Neural crest cell (in vitro differentiated cells): ENCODE measurements around the gene PGAM4. TPM values are rescaled to one million over a fixed set of nuclear protein-coding genes. Genes with fewer than 3 reads are reported as not detected.

Source experiments
- DNase-seq: peaks from one replicate; pipeline ENCODE4 v3.0.0; 2021; ENCODE audit warnings: low read depth, mixed read lengths, low spot score
- H3K27ac Mint-ChIP-seq: one replicate; pipeline ENCODE4 v1.8.0; 2021; ENCODE audit warnings: mild to moderate bottlenecking, mixed read lengths; ENCODE audit not compliant: unreplicated experiment
- H3K27me3 Mint-ChIP-seq: 2 replicates; pipeline ENCODE4 v1.8.0; 2021; ENCODE audit warnings: low read depth, mild to moderate bottlenecking, mixed read lengths
- H3K36me3 Mint-ChIP-seq: 2 replicates; pipeline ENCODE4 v1.8.0; 2021; ENCODE audit warnings: low read depth, mild to moderate bottlenecking, mixed read lengths
- H3K4me1 Mint-ChIP-seq: 2 replicates; pipeline ENCODE4 v1.8.0; 2021; ENCODE audit warnings: mixed read lengths
- H3K4me3 Mint-ChIP-seq: one replicate; pipeline ENCODE4 v1.8.0; 2021; ENCODE audit warnings: mild to moderate bottlenecking, mixed read lengths
- H3K9me3 Mint-ChIP-seq: 2 replicates; pipeline ENCODE4 v1.8.0; 2021; ENCODE audit warnings: mixed read lengths
- CTCF ChIP-seq: fragments of 200-600 bp; sonication (generic); conservative IDR thresholded peaks from 2 replicates; pipeline ENCODE4 v1.5.0; 2021; ENCODE audit warnings: antibody characterized with exemption, mild to moderate bottlenecking
- total RNA-seq: library from RNA; stranded (reverse); gene quantifications from 2 replicates; pipeline ENCODE4 v1.2.1, GENCODE V29; 2021

The PGAM4 gene
- total RNA-seq, 1 donor from 2014 or later = not detected

GRCh38 chrX:77967631-77968030 is 1.8 kb downstream of the PGAM4 start:
- Mint-ChIP-seq H3K27ac (no peak overlapping the region), H3K9me3 (peaks cover 11% of the 10 kb centered on the region), H3K27me3 (no peaks in the 10 kb centered on the region), H3K4me3 (no peak overlapping the region), H3K36me3 (peaks cover 6% of the 10 kb centered on the region), H3K4me1 (no peaks in the 10 kb centered on the region)
- no peak for DNase-seq
- no peak for TF ChIP-seq CTCF

GRCh38 chrX:77966361-77966760 is 3.1 kb downstream of the PGAM4 start:
- Mint-ChIP-seq H3K36me3 (peaks cover 8% of the 10 kb centered on the region), H3K27ac (no peak overlapping the region), H3K9me3 (peaks cover 14% of the 10 kb centered on the region), H3K4me3 (no peak overlapping the region), H3K4me1 (no peaks in the 10 kb centered on the region), H3K27me3 (no peaks in the 10 kb centered on the region)
- no peak for TF ChIP-seq CTCF
- no peak for DNase-seq

GRCh38 chrX:77962068-77962902 is 7.2 kb downstream of the PGAM4 start:
- peaks cover 25% of the 10 kb centered on the region for H3K9me3 Mint-ChIP-seq
- peaks cover 16% of the 10 kb centered on the region for H3K36me3 Mint-ChIP-seq
- no peak for TF ChIP-seq CTCF
- no peaks in the 10 kb centered on the region for H3K4me1 Mint-ChIP-seq
- DNase-seq = no peak
- H3K4me3 Mint-ChIP-seq = no peak overlapping the region
- H3K27me3 Mint-ChIP-seq = no peaks in the 10 kb centered on the region
- no peak overlapping the region for H3K27ac Mint-ChIP-seq

GRCh38 chrX:77961063-77961462 is 8.4 kb downstream of the PGAM4 start:
- Mint-ChIP-seq H3K9me3 (peaks cover 23% of the 10 kb centered on the region), H3K27me3 (no peaks in the 10 kb centered on the region), H3K27ac (no peak overlapping the region), H3K4me1 (no peaks in the 10 kb centered on the region), H3K36me3 (peaks cover 12% of the 10 kb centered on the region), H3K4me3 (no peak overlapping the region)
- no peak for TF ChIP-seq CTCF
- no peak for DNase-seq

- Mint-ChIP-seq H3K27me3 (no peaks in the 10 kb centered on the region), H3K4me1 (no peaks in the 10 kb centered on the region), H3K27ac (no peak overlapping the region), H3K9me3 (peaks cover 21% of the 10 kb centered on the region), H3K4me3 (no peak overlapping the region), H3K36me3 (peaks cover 10% of the 10 kb centered on the region)
- no peak for DNase-seq
- TF ChIP-seq CTCF = no peak
Measured at GRCh38 chrX:77960567-77960966, 8.9 kb downstream of the PGAM4 start.
